Gastroesophageal sphincter (tissue), 4 donors: Measurements from ENCODE around the gene NR2E3. TPM values are rescaled to one million over a fixed set of nuclear protein-coding genes. Genes with fewer than 3 reads are reported as not detected.

ENCODE experiments used
- ATAC-seq: fragments of 150-250 bp; one replicate; pipeline ENCODE4 v1.9.1; 2016; ENCODE audit warnings: mild to moderate bottlenecking, moderate library complexity
- H3K27ac ChIP-seq, 4 donors: fragments of 200-600 bp; sonication (generic) in 3 of 4; 1 replicate in 3 of 4; 2 replicates in 1 of 4; pipeline ENCODE4 v1.5.1; 2016 to 2019
- H3K27me3 ChIP-seq: fragments of 200-600 bp; sonication (generic); one replicate; pipeline ENCODE4 v1.5.1; 2019
- H3K36me3 ChIP-seq, 2 donors: fragments of 200-600 bp; sonication (generic); one replicate each; pipeline ENCODE4 v1.5.1; 2019; ENCODE audit warnings: control low read depth in 1 of 2
- H3K4me1 ChIP-seq, 3 donors: fragments of 200-600 bp; sonication (generic); 1 replicate in 2 of 3; 2 replicates in 1 of 3; pipeline ENCODE4 v1.5.1; 2016 to 2019; ENCODE audit warnings: control low read depth in 2 of 3
- H3K4me3 ChIP-seq, 2 donors: fragments of 200-600 bp; sonication (generic); one replicate each; pipeline ENCODE4 v1.5.1; 2019; ENCODE audit warnings: mild to moderate bottlenecking in 1 of 2, moderate library complexity in 1 of 2
- H3K9me3 ChIP-seq, 3 donors: fragments of 200-600 bp; sonication (generic); one replicate each; pipeline ENCODE4 v1.5.1; 2017 to 2019; ENCODE audit warnings: control low read depth in 2 of 3
- CTCF ChIP-seq, 4 experiments: fragments of 200-600 bp in 2 of 4; fragments of 450-650 bp in 2 of 4; sonication (generic) in 1 of 4; IDR thresholded peaks; one replicate each; pipeline ENCODE4 v1.5.1; 2017 to 2019; ENCODE audit warnings: antibody characterized with exemption in 4 of 4, mild to moderate bottlenecking in 2 of 4, moderate library complexity in 2 of 4
- EP300 ChIP-seq: sonication (generic); formaldehyde crosslinking; IDR thresholded peaks from one replicate; pipeline ENCODE4 v1.6.1; 2017; ENCODE audit warnings: antibody characterized with exemption, mild to moderate bottlenecking
- POLR2A ChIP-seq, 2 donors: fragments of 450-650 bp; IDR thresholded peaks; one replicate each; pipeline ENCODE4 v1.6.1; 2017; ENCODE audit warnings: antibody characterized with exemption in 2 of 2, mild to moderate bottlenecking in 2 of 2, moderate library complexity in 1 of 2
- POLR2AphosphoS5 ChIP-seq: sonication (generic); formaldehyde crosslinking; IDR thresholded peaks from one replicate; pipeline ENCODE4 v1.6.1; 2017; ENCODE audit warnings: antibody characterized with exemption
- WGBS, 2 donors: methylation state at CpG; one replicate each; pipeline ENCODE4 v1.1.5; 2018; ENCODE audit warnings: low coverage in 1 of 2; 5-methylcytosine and 5-hydroxymethylcytosine counted together
- total RNA-seq, 4 donors: library from RNA; depleted of rRNA; stranded (reverse); fragments of >200 nt; gene quantifications; one replicate each; pipeline ENCODE4 v1.1.0, GENCODE V29; 2016

NR2E3 gene
- total RNA-seq, 4 donors from 2014 or later, result not detected

GRCh38 chr15:71808311-71809020 lies 1.9 kb upstream of the NR2E3 start:
- H3K4me3 ChIP-seq, result no peak overlapping the region
- H3K4me1 ChIP-seq, result peaks cover 0 to 6% (median 0%) of the 10 kb centered on the region in 3 donors
- no peak for ATAC-seq
- H3K27me3 ChIP-seq, result no peaks in the 10 kb centered on the region
- no peak for TF ChIP-seq CTCF (IDR thresholded peaks at IDR 0.05)
- no peak for TF ChIP-seq EP300
- WGBS, 2 donors, result 91% methylated on average over 9 of the region's 18 CpGs; no CpG with 5 or more reads in 1 of the 2 donors
- H3K27ac ChIP-seq, result no peak overlapping the region
- no peaks in the 10 kb centered on the region for H3K36me3 ChIP-seq
- no peaks in the 10 kb centered on the region for H3K9me3 ChIP-seq

GRCh38 chr15:71809346-71809745 lies 1.0 kb upstream of the NR2E3 start:
- ATAC-seq, result no peak
- no peaks in the 10 kb centered on the region for H3K9me3 ChIP-seq
- no peaks in the 10 kb centered on the region for H3K27me3 ChIP-seq
- no peaks in the 10 kb centered on the region for H3K36me3 ChIP-seq
- H3K4me1 ChIP-seq, result peaks cover 0 to 6% (median 0%) of the 10 kb centered on the region in 3 donors
- whole genome bisulfite sequencing, 2 donors, result 82% methylated on average over 5 of the region's 8 CpGs; no CpG with 5 or more reads in 1 of the 2 donors
- TF ChIP-seq EP300 (no peak), POLR2A (IDR thresholded peaks at IDR 0.05) (no peak), CTCF (IDR thresholded peaks at IDR 0.05) (no peak)
- no peak overlapping the region for H3K27ac ChIP-seq
- H3K4me3 ChIP-seq, result no peak overlapping the region

- no peaks in the 10 kb centered on the region for H3K27me3 ChIP-seq
- H3K27ac ChIP-seq, result no peak overlapping the region
- no peak overlapping the region for H3K4me3 ChIP-seq
- no peak for ATAC-seq
- no peaks in the 10 kb centered on the region for H3K9me3 ChIP-seq
- 75 to 88% methylated on average over 5 to 16 of the region's 27 CpGs for whole genome bisulfite sequencing, 2 donors
- TF ChIP-seq CTCF (IDR thresholded peaks at IDR 0.05) (no peak), EP300 (no peak), POLR2AphosphoS5 (no peak), POLR2A (IDR thresholded peaks at IDR 0.05) (no peak)
- H3K36me3 ChIP-seq, result no peaks in the 10 kb centered on the region
- peaks cover 0 to 6% (median 0%) of the 10 kb centered on the region in 3 donors for H3K4me1 ChIP-seq
Observed at GRCh38 chr15:71811036-71811736, 832 bp downstream of the NR2E3 start.

GRCh38 chr15:71811752-71812735 lies 1.7 kb downstream of the NR2E3 start:
- 60% methylated on average over 1 of the region's 38 CpGs; no CpG with 5 or more reads in 1 of the 2 donors for WGBS, 2 donors
- Histone ChIP-seq H3K27ac (no peak overlapping the region), H3K27me3 (no peaks in the 10 kb centered on the region), H3K4me1 (peaks cover 0 to 6% (median 0%) of the 10 kb centered on the region in 3 donors), H3K4me3 (no peak overlapping the region), H3K9me3 (no peaks in the 10 kb centered on the region), H3K36me3 (no peaks in the 10 kb centered on the region)
- no peak for ATAC-seq
- TF ChIP-seq CTCF (IDR thresholded peaks at IDR 0.05), result no peak
- TF ChIP-seq POLR2A (IDR thresholded peaks at IDR 0.05), result no peak
- TF ChIP-seq EP300, result no peak
- TF ChIP-seq POLR2AphosphoS5, result no peak
